Endodermal cell (in vitro differentiated cells): Measurements from ENCODE around the gene AQP5. TPM values are rescaled to one million over a fixed set of nuclear protein-coding genes. Genes with fewer than 3 reads are reported as not detected.

Experiments used
- DNase-seq: peaks from one replicate; pipeline ENCODE4 v3.0.0-alpha.2; 2017
- H3K27ac ChIP-seq: 2 replicates; pipeline ENCODE4 v1.5.1; 2013; ENCODE audit warnings: mild to moderate bottlenecking, low read depth, low read length, moderate library complexity
- H3K27me3 ChIP-seq: 2 replicates; pipeline ENCODE4 v1.6.1; 2013; ENCODE audit warnings: mild to moderate bottlenecking, low read length, moderate library complexity; ENCODE audit not compliant: insufficient read depth, control insufficient read depth, poor library complexity, severe bottlenecking
- H3K36me3 ChIP-seq: 2 replicates; pipeline ENCODE4 v1.7.0; 2013; ENCODE audit warnings: mild to moderate bottlenecking, low read length, moderate library complexity; ENCODE audit not compliant: control insufficient read depth, insufficient read depth
- H3K4me1 ChIP-seq: one replicate; pipeline ENCODE4 v1.7.0; 2013; ENCODE audit warnings: low read length; ENCODE audit not compliant: control insufficient read depth, insufficient read depth
- H3K4me3 ChIP-seq: 2 replicates; pipeline ENCODE4 v1.5.1; 2013; ENCODE audit warnings: mild to moderate bottlenecking, low read length, moderate library complexity
- H3K9ac ChIP-seq: 2 replicates; pipeline ENCODE4 v1.6.1; 2013; ENCODE audit warnings: mild to moderate bottlenecking, low read length, moderate library complexity; ENCODE audit not compliant: poor library complexity, severe bottlenecking; ENCODE audit errors: extremely low read depth
- H3K9me3 ChIP-seq: 2 replicates; pipeline ENCODE4 v1.6.1; 2013; ENCODE audit warnings: mild to moderate bottlenecking, low read length, moderate library complexity; ENCODE audit not compliant: control insufficient read depth
- H3K27ac Mint-ChIP-seq: 2 replicates; pipeline ENCODE4 v1.8.0; 2020; ENCODE audit warnings: mixed read lengths
- H3K27me3 Mint-ChIP-seq: 2 replicates; pipeline ENCODE4 v1.8.0; 2021; ENCODE audit warnings: mild to moderate bottlenecking, mixed read lengths; ENCODE audit not compliant: insufficient read depth
- H3K36me3 Mint-ChIP-seq: 2 replicates; pipeline ENCODE4 v1.8.0; 2020; ENCODE audit warnings: low read depth, mixed read lengths
- H3K4me1 Mint-ChIP-seq: 2 replicates; pipeline ENCODE4 v1.8.0; 2020; ENCODE audit warnings: mixed read lengths
- H3K4me3 Mint-ChIP-seq: 2 replicates; pipeline ENCODE4 v1.8.0; 2020; ENCODE audit warnings: mild to moderate bottlenecking, moderate library complexity, mixed read lengths
- H3K9me3 Mint-ChIP-seq: 2 replicates; pipeline ENCODE4 v1.8.0; 2020; ENCODE audit warnings: mild to moderate bottlenecking, mixed read lengths
- CTCF ChIP-seq: fragments of 200-600 bp; sonication (generic); conservative IDR thresholded peaks from 2 replicates; pipeline ENCODE4 v1.5.0; 2021; ENCODE audit warnings: antibody characterized with exemption, mild to moderate bottlenecking
- WGBS, 2 experiments: methylation state at CpG; one replicate each; pipeline versions ENCODE4 v1.1.5 to v1.1.7; 2013; ENCODE audit warnings: missing lambda C conversion rate in 2 of 2, mixed read lengths in 1 of 2; ENCODE audit not compliant: insufficient coverage in 1 of 2, insufficient read length in 1 of 2; 5-methylcytosine and 5-hydroxymethylcytosine counted together
- total RNA-seq, 2 donors: library from RNA; stranded (reverse); fragmentation: NEBNext Ultra II Directional in 1 of 2; extraction: Animal tissue kit (Norgen Biotek cat#: 25700) in 1 of 2; gene quantifications; 2 replicates in 1 of 2; 3 replicates in 1 of 2; pipeline ENCODE4 v1.2.1, GENCODE V29; 2021

AQP5 gene
- total RNA-seq, 2 donors from 2014 or later: 0.62 to 0.77 TPM

- Mint-ChIP-seq H3K4me3 (no peak overlapping the region), H3K4me1 (peaks cover 14% of the 10 kb centered on the region), H3K27ac (no peak overlapping the region), H3K9me3 (no peaks in the 10 kb centered on the region), H3K27me3 (peaks cover 72% of the 10 kb centered on the region), H3K36me3 (no peaks in the 10 kb centered on the region)
- Histone ChIP-seq H3K27ac (no peak overlapping the region), H3K4me3 (no peak overlapping the region), H3K9ac (no peak overlapping the region), H3K4me1 (no peaks in the 10 kb centered on the region), H3K36me3 (no peaks in the 10 kb centered on the region), H3K27me3 (peaks cover 90% of the 10 kb centered on the region), H3K9me3 (no peaks in the 10 kb centered on the region)
- DNase-seq: peak; percentile 54
- WGBS, 2 experiments: 90 to 95% methylated on average over 13 to 16 of the region's 17 CpGs
- TF ChIP-seq CTCF: no peak
These were observed 2.5 kb downstream of the AQP5 start for GRCh38 chr12:49963976-49964815.

GRCh38 chr12:49964849-49965624 is 3.4 kb downstream of the AQP5 start:
- 85 to 88% methylated on average over 6 to 12 of the region's 13 CpGs for WGBS, 2 experiments
- no peak for DNase-seq
- no peak for TF ChIP-seq CTCF
- no peak overlapping the region for H3K27ac Mint-ChIP-seq
- H3K4me3 Mint-ChIP-seq: no peak overlapping the region
- H3K4me1 Mint-ChIP-seq: peaks cover 7% of the 10 kb centered on the region
- H3K36me3 ChIP-seq: no peaks in the 10 kb centered on the region
- peaks cover 90% of the 10 kb centered on the region for H3K27me3 ChIP-seq
- H3K27ac ChIP-seq: no peak overlapping the region
- no peaks in the 10 kb centered on the region for H3K36me3 Mint-ChIP-seq
- H3K9me3 Mint-ChIP-seq: no peaks in the 10 kb centered on the region
- H3K4me1 ChIP-seq: no peaks in the 10 kb centered on the region
- no peak overlapping the region for H3K9ac ChIP-seq
- peaks cover 64% of the 10 kb centered on the region for H3K27me3 Mint-ChIP-seq
- no peak overlapping the region for H3K4me3 ChIP-seq
- H3K9me3 ChIP-seq: no peaks in the 10 kb centered on the region

GRCh38 chr12:49965836-49966235 is 4.2 kb downstream of the AQP5 start:
- WGBS, 2 experiments: 82 to 86% methylated on average over 3 to 6 of the region's 6 CpGs
- H3K36me3 ChIP-seq: no peaks in the 10 kb centered on the region
- peaks cover 56% of the 10 kb centered on the region for H3K27me3 Mint-ChIP-seq
- peaks cover 90% of the 10 kb centered on the region for H3K27me3 ChIP-seq
- no peaks in the 10 kb centered on the region for H3K4me1 Mint-ChIP-seq
- no peak for TF ChIP-seq CTCF
- no peaks in the 10 kb centered on the region for H3K9me3 Mint-ChIP-seq
- no peak overlapping the region for H3K27ac ChIP-seq
- H3K9me3 ChIP-seq: no peaks in the 10 kb centered on the region
- no peaks in the 10 kb centered on the region for H3K36me3 Mint-ChIP-seq
- H3K4me3 ChIP-seq: no peak overlapping the region
- DNase-seq: no peak
- no peak overlapping the region for H3K9ac ChIP-seq
- H3K27ac Mint-ChIP-seq: no peak overlapping the region
- no peak overlapping the region for H3K4me3 Mint-ChIP-seq
- no peaks in the 10 kb centered on the region for H3K4me1 ChIP-seq
